ENCODE results near the gene HYDIN.

HYDIN gene

DNA sequence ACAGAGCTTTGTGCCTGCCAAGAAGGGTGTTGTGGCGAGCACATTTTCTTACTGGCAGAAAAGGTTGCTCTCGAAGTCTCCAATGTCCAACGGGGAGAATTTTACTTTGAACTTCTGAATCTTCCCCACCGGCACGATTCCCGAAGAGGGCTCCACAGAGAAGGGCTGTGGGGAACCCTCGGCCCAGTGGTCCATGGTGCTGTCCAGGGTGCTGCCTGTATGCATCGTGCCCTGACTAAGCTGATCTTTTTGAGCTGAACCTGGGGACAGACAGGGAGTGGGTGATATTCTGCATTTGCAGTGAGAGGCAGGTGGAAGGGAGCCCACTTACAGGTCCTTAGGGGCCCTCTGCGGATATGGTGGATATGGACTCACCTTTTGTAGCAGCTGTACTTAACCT is 368.5 kb downstream of the HYDIN start:
- TF ChIP-seq, protein P1, sequence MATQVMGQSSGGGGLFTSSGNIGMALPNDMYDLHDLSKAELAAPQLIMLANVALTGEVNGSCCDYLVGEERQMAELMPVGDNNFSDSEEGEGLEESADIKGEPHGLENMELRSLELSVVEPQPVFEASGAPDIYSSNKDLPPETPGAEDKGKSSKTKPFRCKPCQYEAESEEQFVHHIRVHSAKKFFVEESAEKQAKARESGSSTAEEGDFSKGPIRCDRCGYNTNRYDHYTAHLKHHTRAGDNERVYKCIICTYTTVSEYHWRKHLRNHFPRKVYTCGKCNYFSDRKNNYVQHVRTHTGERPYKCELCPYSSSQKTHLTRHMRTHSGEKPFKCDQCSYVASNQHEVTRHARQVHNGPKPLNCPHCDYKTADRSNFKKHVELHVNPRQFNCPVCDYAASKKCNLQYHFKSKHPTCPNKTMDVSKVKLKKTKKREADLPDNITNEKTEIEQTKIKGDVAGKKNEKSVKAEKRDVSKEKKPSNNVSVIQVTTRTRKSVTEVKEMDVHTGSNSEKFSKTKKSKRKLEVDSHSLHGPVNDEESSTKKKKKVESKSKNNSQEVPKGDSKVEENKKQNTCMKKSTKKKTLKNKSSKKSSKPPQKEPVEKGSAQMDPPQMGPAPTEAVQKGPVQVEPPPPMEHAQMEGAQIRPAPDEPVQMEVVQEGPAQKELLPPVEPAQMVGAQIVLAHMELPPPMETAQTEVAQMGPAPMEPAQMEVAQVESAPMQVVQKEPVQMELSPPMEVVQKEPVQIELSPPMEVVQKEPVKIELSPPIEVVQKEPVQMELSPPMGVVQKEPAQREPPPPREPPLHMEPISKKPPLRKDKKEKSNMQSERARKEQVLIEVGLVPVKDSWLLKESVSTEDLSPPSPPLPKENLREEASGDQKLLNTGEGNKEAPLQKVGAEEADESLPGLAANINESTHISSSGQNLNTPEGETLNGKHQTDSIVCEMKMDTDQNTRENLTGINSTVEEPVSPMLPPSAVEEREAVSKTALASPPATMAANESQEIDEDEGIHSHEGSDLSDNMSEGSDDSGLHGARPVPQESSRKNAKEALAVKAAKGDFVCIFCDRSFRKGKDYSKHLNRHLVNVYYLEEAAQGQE (IDR thresholded peaks at IDR 0.05; ENCODE audit: insufficient read depth in 1 of 2, low read depth in 2 of 2, low read length in 2 of 2): peak; percentile 22 to 81; a peak in 2 of 4 replicates

DNA sequence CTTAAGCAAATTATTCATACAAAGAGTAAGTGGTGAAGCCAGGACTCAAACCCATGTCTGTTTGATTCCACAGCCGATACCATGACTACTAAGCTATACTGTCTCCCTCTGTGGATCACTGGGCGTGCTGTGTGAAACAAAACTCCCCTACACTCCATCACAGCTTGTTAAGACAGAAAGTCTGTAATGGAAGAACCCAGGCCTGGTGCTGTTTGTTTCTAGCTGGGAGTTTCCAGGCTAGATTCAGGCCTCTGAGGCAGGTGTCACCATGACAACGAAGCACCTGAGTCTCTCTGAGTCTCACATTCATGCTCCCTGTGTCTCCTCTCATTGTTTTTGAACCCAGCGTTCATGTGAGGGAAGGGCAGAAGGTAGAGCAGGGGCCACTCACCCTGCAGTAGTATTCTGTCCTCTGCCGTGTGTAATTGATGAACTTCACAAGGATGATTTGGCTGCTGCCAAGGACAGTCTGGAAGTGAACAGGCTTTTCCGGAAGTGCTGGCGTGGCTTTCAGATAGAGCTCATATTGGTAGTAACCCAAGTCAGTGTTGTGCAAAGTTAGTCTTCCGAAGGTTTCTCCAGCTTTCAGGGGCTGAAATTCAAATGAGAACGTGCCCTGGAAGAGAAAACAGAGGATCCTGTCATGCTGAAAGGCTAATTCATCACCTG is 421.0 kb downstream of the HYDIN start:
- TF ChIP-seq SIN3A (IDR thresholded peaks at IDR 0.05; ENCODE audit: borderline replicate concordance, insufficient read depth, low read length) (no peak), TAF1 (IDR thresholded peaks at IDR 0.05; ENCODE audit: borderline replicate concordance, insufficient read depth, low read length) (no peak), POLR2AphosphoS5 (IDR thresholded peaks at IDR 0.05; ENCODE audit: low read depth, low read length) (no peak), FOXP2 (optimal IDR thresholded peaks at IDR 0.05; ENCODE audit: borderline replicate concordance, extremely low read depth, extremely low read length, insufficient read depth) (no peak)
- TF ChIP-seq, protein P1 (IDR thresholded peaks at IDR 0.05; ENCODE audit: insufficient read depth in 1 of 2, low read depth in 2 of 2, low read length in 2 of 2): no peak

DNA sequence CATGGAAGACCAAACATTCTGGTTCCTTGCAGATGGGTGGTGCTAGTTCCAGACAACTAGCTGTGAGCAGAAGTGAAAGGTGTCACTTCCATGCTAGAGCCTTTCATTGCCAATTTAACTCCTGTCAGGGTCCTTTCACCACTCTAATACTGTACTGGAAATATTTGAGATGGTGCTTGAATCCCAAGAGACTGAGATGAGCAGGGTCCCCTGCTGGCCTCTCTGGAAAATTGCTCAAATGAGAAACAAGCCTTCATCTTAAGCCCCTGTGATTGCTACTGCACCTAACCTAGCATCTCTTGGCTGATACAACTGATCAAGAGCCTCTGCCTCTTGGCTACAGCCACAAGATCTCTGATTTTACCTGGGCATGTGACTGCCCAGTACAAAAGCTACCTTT is 422.2 kb downstream of the HYDIN start:
- TF ChIP-seq TAF1 (IDR thresholded peaks at IDR 0.05; ENCODE audit: borderline replicate concordance, insufficient read depth, low read length) (no peak), FOXP2 (optimal IDR thresholded peaks at IDR 0.05; ENCODE audit: borderline replicate concordance, extremely low read depth, extremely low read length, insufficient read depth) (no peak), POLR2AphosphoS5 (IDR thresholded peaks at IDR 0.05; ENCODE audit: low read depth, low read length) (no peak), SIN3A (IDR thresholded peaks at IDR 0.05; ENCODE audit: borderline replicate concordance, insufficient read depth, low read length) (no peak)

DNA sequence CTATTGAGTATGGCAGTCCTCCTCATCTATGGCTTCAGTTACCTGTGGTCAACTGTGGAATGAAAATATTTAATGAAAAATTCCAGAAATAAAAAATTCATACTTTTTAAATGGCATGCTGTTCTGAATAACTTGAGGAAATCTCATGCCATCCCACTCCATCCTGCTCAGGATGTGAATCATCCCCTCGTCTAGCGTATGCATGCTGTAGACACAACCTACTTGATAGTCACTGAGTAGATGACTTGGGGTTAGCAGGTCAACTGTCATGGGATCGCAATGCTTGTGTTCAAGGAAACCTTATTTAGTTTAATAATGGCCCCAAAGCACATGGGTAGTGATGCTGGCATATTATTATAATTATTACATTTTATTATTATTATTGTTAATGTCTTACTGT is 424.7 kb downstream of the HYDIN start:
- no peak for TF ChIP-seq POLR2AphosphoS5 (IDR thresholded peaks at IDR 0.05; ENCODE audit: low read depth, low read length)
- no peak for TF ChIP-seq TAF1 (IDR thresholded peaks at IDR 0.05; ENCODE audit: borderline replicate concordance, insufficient read depth, low read length)
- TF ChIP-seq SIN3A (IDR thresholded peaks at IDR 0.05; ENCODE audit: borderline replicate concordance, insufficient read depth, low read length): no peak
- TF ChIP-seq, protein P1 (IDR thresholded peaks at IDR 0.05; ENCODE audit: insufficient read depth in 1 of 2, low read depth in 2 of 2, low read length in 2 of 2): no peak
- no peak for TF ChIP-seq FOXP2 (optimal IDR thresholded peaks at IDR 0.05; ENCODE audit: borderline replicate concordance, extremely low read depth, extremely low read length, insufficient read depth)

- TF ChIP-seq TAF1 (IDR thresholded peaks at IDR 0.05; ENCODE audit: borderline replicate concordance, insufficient read depth, low read length): no peak
- no peak for TF ChIP-seq SIN3A (IDR thresholded peaks at IDR 0.05; ENCODE audit: borderline replicate concordance, insufficient read depth, low read length)
- TF ChIP-seq, protein P1 (IDR thresholded peaks at IDR 0.05; ENCODE audit: insufficient read depth in 1 of 2, low read depth in 2 of 2, low read length in 2 of 2): no peak
- no peak for TF ChIP-seq POLR2AphosphoS5 (IDR thresholded peaks at IDR 0.05; ENCODE audit: low read depth, low read length)
- no peak for TF ChIP-seq FOXP2 (optimal IDR thresholded peaks at IDR 0.05; ENCODE audit: borderline replicate concordance, extremely low read depth, extremely low read length, insufficient read depth)
Measured at GRCh38 chr16:70805380-70805779, 425.1 kb downstream of the HYDIN start.
